ENCODE measurements around the gene SERTAD2.

DNA sequence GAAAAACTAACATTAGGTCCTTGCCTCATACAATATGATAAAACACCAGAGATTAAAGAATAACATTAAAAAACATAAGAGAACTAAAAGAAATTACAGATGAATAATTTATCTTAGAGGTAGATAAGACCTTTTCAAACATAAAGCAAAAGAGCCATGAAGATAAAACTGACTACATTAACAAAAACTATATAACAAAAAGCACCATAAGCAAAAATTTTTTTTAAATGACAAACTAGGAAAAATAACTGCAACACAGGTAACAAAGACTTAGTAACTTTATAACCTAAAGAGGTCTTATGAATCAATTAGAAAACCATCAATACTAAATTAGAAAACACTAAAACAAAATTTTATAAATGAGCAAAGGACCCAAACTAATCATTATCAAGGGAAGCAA lies 16.3 kb upstream of the SERTAD2 start:
- TF ChIP-seq, protein P1, sequence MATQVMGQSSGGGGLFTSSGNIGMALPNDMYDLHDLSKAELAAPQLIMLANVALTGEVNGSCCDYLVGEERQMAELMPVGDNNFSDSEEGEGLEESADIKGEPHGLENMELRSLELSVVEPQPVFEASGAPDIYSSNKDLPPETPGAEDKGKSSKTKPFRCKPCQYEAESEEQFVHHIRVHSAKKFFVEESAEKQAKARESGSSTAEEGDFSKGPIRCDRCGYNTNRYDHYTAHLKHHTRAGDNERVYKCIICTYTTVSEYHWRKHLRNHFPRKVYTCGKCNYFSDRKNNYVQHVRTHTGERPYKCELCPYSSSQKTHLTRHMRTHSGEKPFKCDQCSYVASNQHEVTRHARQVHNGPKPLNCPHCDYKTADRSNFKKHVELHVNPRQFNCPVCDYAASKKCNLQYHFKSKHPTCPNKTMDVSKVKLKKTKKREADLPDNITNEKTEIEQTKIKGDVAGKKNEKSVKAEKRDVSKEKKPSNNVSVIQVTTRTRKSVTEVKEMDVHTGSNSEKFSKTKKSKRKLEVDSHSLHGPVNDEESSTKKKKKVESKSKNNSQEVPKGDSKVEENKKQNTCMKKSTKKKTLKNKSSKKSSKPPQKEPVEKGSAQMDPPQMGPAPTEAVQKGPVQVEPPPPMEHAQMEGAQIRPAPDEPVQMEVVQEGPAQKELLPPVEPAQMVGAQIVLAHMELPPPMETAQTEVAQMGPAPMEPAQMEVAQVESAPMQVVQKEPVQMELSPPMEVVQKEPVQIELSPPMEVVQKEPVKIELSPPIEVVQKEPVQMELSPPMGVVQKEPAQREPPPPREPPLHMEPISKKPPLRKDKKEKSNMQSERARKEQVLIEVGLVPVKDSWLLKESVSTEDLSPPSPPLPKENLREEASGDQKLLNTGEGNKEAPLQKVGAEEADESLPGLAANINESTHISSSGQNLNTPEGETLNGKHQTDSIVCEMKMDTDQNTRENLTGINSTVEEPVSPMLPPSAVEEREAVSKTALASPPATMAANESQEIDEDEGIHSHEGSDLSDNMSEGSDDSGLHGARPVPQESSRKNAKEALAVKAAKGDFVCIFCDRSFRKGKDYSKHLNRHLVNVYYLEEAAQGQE (IDR thresholded peaks at IDR 0.05; ENCODE audit: insufficient read depth in 1 of 2, low read depth in 2 of 2, low read length in 2 of 2), result no peak
- TF ChIP-seq TAF1 (IDR thresholded peaks at IDR 0.05; ENCODE audit: borderline replicate concordance, insufficient read depth, low read length) (no peak), SIN3A (IDR thresholded peaks at IDR 0.05; ENCODE audit: borderline replicate concordance, insufficient read depth, low read length) (no peak), POLR2AphosphoS5 (IDR thresholded peaks at IDR 0.05; ENCODE audit: low read depth, low read length) (no peak), FOXP2 (optimal IDR thresholded peaks at IDR 0.05; ENCODE audit: borderline replicate concordance, extremely low read depth, extremely low read length, insufficient read depth) (no peak)

All from PFSK-1 (cell line).